Measurements from ENCODE around the gene GPR176.

Gene GPR176

GRCh38 chr15:39931615-39932014, 11.5 kb upstream of the GPR176 start:
- Histone ChIP-seq H3K9me3 (ENCODE audit: control insufficient read depth, insufficient read depth, low read depth, low read length) (no peaks in the 10 kb centered on the region), H3K4me1 (ENCODE audit: control insufficient read depth, insufficient read depth, low read length) (no peaks in the 10 kb centered on the region), H3K36me3 (ENCODE audit: control insufficient read depth in 2 of 2, insufficient read depth in 1 of 2, low read length in 2 of 2) (peaks cover 0 to 8% of the 10 kb centered on the region in 2 experiments; a peak in 1 of 3 replicates), H3K4me3 (ENCODE audit: low read depth, low read length) (no peak overlapping the region), H3K27ac (ENCODE audit: extremely low read depth, low read depth, low read length) (no peak overlapping the region)
- CTCF ChIA-PET, result no interaction called here
- TF ChIP-seq ZNF239 (tag by site-specific recombination; IDR thresholded peaks at IDR 0.05), result no peak
- no peak for TF ChIP-seq WT1 (tag by site-specific recombination; IDR thresholded peaks at IDR 0.05)
- TF ChIP-seq ZNF658 (tag by site-specific recombination; IDR thresholded peaks at IDR 0.05), result no peak
- no peak for TF ChIP-seq ZNF555 (tag by site-specific recombination; conservative IDR thresholded peaks at IDR 0.05)
- no peak for TF ChIP-seq CTCF (tag by site-specific recombination; IDR thresholded peaks at IDR 0.05)
- TF ChIP-seq ZNF791 (tag by site-specific recombination; IDR thresholded peaks at IDR 0.05), result no peak
- TF ChIP-seq ZNF398 (tag by site-specific recombination; IDR thresholded peaks at IDR 0.05), result no peak
- no peak for TF ChIP-seq GLIS2 (tag by site-specific recombination; IDR thresholded peaks at IDR 0.05)
- no peak for TF ChIP-seq ZNF510 (tag by site-specific recombination; IDR thresholded peaks at IDR 0.05; ENCODE audit: insufficient replicate concordance)
- no peak for TF ChIP-seq ZNF292 (tag by site-specific recombination; IDR thresholded peaks at IDR 0.05; ENCODE audit: borderline replicate concordance, low read depth)
- TF ChIP-seq ZNF37A (tag by site-specific recombination; IDR thresholded peaks at IDR 0.05), result no peak
- no peak for TF ChIP-seq ZBTB11 (tag by site-specific recombination; conservative IDR thresholded peaks at IDR 0.05; ENCODE audit: low read depth)
- no peak for TF ChIP-seq HIC1 (tag by site-specific recombination; IDR thresholded peaks at IDR 0.05)
- POLR2A ChIA-PET, result no interaction called here

GRCh38 chr15:39926526-39926925, 6.5 kb upstream of the GPR176 start:
- no peak overlapping the region for H3K4me3 ChIP-seq (ENCODE audit: low read depth, low read length)
- no peaks in the 10 kb centered on the region for H3K9me3 ChIP-seq (ENCODE audit: control insufficient read depth, insufficient read depth, low read depth, low read length)
- no peaks in the 10 kb centered on the region for H3K36me3 ChIP-seq (ENCODE audit: control insufficient read depth in 2 of 2, insufficient read depth in 1 of 2, low read length in 2 of 2)
- ChIA-PET POLR2A (no interaction called here), CTCF (no interaction called here)
- H3K4me1 ChIP-seq (ENCODE audit: control insufficient read depth, insufficient read depth, low read length), result no peaks in the 10 kb centered on the region
- no peak overlapping the region for H3K27ac ChIP-seq (ENCODE audit: extremely low read depth, low read depth, low read length)
- no peak for TF ChIP-seq ZNF596 (tag by site-specific recombination; IDR thresholded peaks at IDR 0.05)
- TF ChIP-seq ZNF426 (tag by site-specific recombination; IDR thresholded peaks at IDR 0.05), result no peak
- no peak for TF ChIP-seq TCF7L2 (IDR thresholded peaks at IDR 0.05; ENCODE audit: borderline replicate concordance, low read depth, low read length)
- TF ChIP-seq ZNF530 (tag by site-specific recombination; IDR thresholded peaks at IDR 0.05; ENCODE audit: low read depth), result no peak
- TF ChIP-seq ZSCAN30 (tag by site-specific recombination; IDR thresholded peaks at IDR 0.05), result no peak
- no peak for TF ChIP-seq ZNF121 (tag by site-specific recombination; IDR thresholded peaks at IDR 0.05)
- TF ChIP-seq ZNF624 (tag by site-specific recombination; IDR thresholded peaks at IDR 0.05), result no peak
- TF ChIP-seq ZNF366 (tag by site-specific recombination; conservative IDR thresholded peaks at IDR 0.05), result no peak
- no peak for TF ChIP-seq YY2 (tag by site-specific recombination; IDR thresholded peaks at IDR 0.05)
- TF ChIP-seq ZNF19 (tag by site-specific recombination; IDR thresholded peaks at IDR 0.05; ENCODE audit: low read depth), result no peak
- no peak for TF ChIP-seq PRDM1 (tag by site-specific recombination; IDR thresholded peaks at IDR 0.05)
- no peak for TF ChIP-seq KLF8 (tag by site-specific recombination; IDR thresholded peaks at IDR 0.05)
- TF ChIP-seq ZNF548 (tag by site-specific recombination; IDR thresholded peaks at IDR 0.05), result no peak
- no peak for TF ChIP-seq ZNF221 (tag by site-specific recombination; IDR thresholded peaks at IDR 0.05; ENCODE audit: borderline replicate concordance)
- TF ChIP-seq ZXDB (tag by site-specific recombination; IDR thresholded peaks at IDR 0.05), result no peak
- TF ChIP-seq GLI4 (tag by site-specific recombination; IDR thresholded peaks at IDR 0.05), result no peak
